Activated gamma-delta T cell treated with anti-CD3 and anti-CD28 coated beads, Interleukin-2, amount 50 U/mL, for 16 hours (primary cell): Measurements from ENCODE around the gene SCUBE1.

Experiments used
- DNase-seq: peaks from one replicate; pipeline ENCODE4 v3.0.0-alpha.2; 2020; ENCODE audit warnings: low read depth

SCUBE1 gene

DNA sequence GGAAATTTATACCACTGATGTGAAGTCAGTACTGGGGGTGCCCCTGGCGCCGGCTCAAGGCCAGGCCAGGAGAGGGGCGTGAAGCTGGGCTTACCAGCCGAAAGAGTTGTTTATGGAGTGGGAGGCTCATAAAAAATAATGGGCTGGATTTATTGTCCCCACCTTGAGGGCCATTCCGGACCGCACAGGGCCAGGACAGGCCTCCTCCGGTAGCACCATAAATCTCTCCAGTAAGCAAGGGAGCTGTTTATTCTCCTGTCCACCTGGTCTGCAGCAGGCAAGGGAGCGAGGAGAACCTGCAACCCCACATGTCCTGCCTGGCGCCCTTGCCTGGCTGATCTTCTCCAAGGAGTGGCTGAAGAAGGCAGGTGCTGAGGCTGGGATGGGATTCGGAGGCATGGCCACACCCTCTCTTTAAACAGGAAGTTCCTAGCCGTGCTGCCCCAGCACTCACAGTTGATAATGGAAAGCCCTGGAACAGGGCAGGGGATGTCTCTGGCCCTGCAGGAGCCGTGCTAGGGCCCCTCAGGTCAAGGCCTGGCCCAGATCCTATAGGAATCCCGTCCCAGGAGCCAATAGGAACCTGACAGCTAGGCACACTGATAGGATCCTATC lies 65.1 kb downstream of the SCUBE1 start:
- DNase-seq = no peak

DNA sequence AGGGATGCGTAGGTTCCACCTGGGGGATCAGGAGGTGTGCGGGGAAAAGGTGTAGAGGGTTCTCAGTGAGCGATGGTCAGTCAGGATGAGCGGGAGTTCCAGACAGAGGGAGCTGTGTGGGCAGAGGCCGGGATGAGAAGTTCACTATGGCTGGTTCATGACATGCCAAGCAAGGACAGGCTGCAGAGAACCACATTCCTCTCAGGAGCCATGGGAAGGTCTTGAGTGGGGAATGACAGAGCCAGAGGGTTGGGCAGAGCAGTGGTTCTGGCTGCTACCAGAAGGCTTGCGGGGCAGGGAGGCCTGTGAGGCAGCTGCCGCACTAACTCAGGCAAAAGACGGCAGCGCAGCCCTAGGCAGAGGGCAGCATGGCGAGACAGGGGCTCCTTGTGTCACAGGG lies 66.1 kb downstream of the SCUBE1 start:
- DNase-seq = no peak

DNA sequence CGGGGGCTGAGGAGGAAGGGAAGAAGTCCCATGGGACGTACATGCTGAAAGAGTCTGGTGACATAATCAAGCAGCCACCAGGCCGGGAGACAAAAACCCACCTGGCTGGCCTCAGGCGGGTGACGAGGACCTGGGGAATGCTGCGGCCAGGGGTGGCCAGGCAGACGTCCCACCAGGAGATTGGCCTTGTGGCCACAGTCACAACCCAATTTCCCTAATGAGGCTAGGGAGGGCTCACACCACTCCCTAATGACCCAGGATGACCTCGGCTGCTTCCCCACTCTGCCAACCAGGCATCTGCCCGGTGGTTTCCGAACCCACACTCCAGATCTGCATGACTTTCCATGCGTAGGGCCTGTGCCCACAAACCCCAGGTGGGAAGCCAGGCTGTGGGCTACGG lies 66.9 kb downstream of the SCUBE1 start:
- DNase-seq = no peak

DNA sequence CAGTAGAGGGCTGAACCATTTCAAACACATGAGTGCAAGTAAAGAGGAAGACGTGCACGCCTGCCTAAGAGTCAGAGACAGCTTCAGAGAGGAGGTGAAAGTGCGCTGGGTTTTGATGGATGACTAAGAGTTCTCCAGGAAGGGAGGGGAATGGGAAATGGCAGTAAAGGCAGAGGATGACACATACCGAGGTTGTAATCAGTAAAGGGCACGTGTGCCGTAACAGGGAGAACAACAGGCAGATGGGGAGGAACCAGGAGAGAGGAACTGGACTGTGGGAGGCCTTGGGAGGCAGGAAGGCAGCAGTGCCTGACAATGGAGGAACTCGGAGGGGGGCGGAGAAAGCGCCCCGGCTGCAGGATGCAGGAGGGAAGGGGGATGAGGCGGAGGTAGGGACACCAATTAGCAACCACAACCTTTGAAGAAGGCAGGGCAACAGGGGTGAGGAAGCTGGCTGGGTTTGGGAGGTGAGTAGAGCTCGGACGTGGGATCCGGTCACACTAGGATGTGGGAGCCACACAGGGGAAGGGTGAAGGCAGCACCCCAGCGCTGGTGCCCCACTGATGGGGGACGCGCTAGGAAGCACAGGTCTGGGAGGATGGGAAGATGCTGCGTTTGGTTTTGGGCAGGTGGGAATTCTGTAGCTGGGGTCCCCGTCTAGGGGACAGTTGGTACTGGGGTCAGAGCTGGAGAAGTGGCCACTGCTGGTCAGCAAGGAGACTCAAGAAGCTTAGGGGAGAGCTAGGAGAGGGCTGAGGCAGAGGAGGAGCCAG lies 67.4 kb downstream of the SCUBE1 start:
- DNase-seq = no peak

DNA sequence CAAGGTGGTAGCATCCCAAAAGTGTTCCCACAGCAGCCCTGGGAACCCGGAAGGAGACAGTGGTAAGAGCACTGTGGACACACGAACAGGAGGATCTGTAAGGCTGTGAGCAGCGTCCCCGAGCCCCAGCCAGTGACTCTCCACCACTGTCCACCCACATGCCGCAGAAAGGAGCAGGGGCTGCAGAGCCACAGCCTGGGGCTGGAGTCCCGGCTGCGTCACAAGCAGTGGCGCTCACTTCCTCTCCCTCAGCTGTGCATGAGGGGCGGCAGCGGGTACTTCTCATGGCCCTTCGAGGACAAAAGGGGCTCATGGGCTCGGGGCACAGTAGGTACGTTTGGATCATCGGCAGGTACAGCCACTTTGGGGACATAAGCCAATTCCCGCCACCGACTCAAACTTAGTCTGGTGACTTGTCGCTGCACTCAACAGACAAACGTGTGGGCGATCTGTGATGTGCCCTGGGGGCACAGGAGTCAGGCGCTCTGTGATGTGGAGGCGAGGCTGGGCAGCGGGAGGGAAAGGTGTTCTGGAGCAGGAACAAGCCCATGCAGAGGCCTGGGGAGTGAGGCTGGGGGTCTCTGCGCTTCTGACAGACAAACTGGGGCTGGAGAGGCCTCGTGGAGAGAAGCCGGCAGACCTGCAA lies 68.5 kb downstream of the SCUBE1 start:
- DNase-seq = no peak

- peak; percentile 24 for DNase-seq
Measured at GRCh38 chr22:43273902-43274484, 69.2 kb downstream of the SCUBE1 start.

GRCh38 chr22:43272869-43273318 lies 70.3 kb downstream of the SCUBE1 start:
- DNase-seq = no peak

- no peak for DNase-seq
Measured at GRCh38 chr22:43272301-43272700, 70.9 kb downstream of the SCUBE1 start.

GRCh38 chr22:43270949-43271348 lies 72.2 kb downstream of the SCUBE1 start:
- DNase-seq = no peak

GRCh38 chr22:43270314-43270908 lies 72.8 kb downstream of the SCUBE1 start:
- DNase-seq = no peak

DNA sequence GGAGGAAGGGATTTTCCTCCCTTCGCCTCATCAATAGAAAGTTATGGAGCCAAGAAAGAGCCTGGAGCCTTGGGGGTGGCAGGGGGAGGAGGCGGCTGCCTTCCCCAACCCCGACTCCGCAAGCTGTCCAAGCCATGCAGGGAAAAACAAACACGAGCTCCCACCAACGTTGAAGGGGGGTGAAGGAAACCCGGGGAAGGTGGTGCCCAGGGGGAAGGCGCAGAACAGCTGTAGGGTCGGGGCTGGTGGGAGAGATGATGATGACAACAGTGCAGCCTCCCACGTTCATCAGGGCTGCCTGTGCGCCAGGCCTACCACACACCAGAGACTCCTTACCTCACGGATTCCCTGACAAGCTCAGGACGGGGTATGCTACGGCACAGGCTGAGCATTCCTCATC lies 73.5 kb downstream of the SCUBE1 start:
- DNase-seq = no peak

- no peak for DNase-seq
Measured at GRCh38 chr22:43269246-43269645, 73.9 kb downstream of the SCUBE1 start.

GRCh38 chr22:43267981-43268660 lies 75.1 kb downstream of the SCUBE1 start:
- DNase-seq = no peak

DNA sequence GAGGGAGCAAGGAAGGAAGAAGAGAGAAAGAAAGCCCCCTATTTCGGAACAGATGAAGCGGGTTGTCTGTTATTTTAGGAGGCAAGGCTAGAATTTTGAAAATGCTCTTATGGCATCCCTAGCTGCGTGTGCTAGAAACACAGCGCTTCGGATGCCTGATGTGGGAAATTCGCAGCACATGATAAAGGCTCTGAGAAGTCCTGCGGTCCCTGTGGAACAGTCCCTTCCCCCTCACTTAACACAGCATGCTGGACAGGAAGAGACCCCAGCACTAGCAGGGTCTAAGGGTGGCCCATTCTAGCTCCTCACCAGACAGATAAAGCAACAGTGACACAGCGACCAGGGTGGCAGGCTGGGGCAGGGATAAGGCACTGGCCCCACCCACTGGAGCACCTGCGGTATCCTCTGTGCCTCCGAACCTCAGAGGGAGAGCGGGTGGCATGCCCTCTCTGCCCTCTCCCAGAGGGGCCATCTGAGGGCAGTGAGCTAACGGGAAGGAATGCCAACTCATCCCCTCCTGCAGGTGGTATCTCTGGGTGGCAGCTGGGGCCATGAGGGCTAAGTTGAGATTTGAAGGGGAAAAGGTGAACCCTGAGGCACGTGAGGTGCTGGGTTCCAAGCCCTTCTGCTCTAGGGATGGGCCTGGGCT lies 75.7 kb downstream of the SCUBE1 start:
- DNase-seq = no peak

DNA sequence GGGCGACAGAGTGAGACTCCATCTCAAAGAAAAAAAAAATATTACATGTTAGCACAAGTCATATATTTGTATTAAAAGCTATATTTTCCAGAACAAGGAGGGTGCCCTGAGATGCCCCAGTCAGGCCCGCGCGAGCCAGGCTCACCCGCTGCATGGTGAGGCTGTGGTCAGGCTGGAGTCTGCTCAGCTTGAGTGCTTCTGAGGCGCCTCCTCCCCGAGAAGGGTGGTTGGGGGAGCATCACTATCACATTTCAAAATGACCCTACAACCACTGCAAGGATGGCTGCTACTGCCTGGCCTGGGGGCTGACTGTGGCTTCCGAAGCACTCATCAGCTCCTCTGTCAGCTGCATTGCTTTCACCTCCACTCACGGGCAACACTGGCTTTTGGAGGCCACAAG lies 77.1 kb downstream of the SCUBE1 start:
- DNase-seq = no peak

DNA sequence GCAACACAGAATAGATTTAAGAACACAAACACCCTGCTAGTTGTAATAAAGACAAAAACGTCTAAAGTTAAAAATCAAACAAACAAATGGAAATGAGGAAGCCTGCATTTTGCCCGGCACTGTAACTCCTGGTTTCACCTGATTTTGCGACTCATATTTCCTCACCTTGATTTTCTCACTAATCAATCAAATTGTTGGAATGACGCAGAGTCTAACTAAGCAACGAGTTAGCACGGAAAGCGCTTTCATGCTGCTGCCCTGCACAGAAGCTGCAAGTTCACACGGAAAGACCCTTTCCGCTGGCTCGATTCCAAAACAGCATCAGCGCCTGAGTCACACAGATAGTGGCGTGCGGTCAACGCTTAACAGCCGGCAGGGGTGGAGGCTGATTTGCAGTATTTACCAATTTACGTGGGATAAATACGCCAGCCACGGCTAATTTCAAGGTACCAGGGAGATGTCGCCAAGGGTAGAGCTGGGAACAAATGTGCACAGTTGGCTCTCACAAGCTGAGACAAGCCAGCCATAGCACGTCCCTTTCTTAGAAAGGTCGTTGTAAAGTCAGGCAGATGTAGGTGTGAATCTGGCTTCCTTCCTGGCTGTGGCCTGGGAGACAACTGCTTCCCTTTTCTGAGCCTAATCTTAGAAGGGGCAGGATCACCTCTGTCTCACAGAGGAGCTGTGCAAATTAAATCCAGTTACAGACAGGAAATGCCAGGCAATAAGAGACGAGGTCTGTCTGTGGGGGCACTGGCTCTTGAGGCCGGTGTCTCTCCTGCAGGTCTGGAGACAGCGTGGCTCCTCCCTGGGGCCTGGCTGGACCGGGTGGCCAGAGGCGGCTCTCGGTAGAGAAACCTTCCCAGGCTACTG lies 79.3 kb downstream of the SCUBE1 start:
- peak; percentile 84 for DNase-seq

DNA sequence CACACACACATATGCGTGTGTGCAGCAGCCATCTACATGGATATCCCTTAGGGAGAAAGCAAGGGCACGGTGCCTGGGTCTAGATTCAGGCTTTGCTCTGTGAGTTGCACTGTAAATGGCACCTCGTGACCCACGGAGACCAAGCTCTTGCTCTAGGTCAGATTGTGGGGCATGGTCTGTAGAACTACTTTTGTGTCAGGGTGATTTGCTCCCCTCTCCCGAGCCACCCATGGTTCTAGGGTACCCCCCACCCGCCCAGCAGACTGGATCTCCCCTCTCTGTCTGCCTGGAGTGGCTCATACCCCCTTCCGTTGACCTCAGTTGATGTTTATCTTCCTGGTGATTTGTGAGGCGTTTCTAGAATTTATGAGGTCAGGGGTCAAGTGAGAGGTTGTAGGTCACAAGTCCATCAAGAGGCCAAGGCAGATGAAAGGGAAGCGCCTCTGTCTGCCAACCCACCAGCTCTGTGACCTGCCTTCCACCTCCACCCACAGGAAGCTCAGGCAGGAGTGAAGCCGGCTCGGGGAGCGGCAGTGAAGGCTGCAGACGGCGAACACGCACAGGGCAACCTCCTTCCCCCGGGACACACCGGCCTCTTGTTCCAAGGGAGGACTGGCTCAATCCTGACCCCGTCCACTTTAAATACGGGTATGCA lies 80.1 kb downstream of the SCUBE1 start:
- peak; percentile 29 for DNase-seq

- no peak for DNase-seq
Measured at GRCh38 chr22:43260331-43261231, 82.6 kb downstream of the SCUBE1 start.

GRCh38 chr22:43257961-43258360 lies 85.2 kb downstream of the SCUBE1 start:
- DNase-seq = no peak
